ENCODE results near the gene AZU1.

The AZU1 gene, protein sequence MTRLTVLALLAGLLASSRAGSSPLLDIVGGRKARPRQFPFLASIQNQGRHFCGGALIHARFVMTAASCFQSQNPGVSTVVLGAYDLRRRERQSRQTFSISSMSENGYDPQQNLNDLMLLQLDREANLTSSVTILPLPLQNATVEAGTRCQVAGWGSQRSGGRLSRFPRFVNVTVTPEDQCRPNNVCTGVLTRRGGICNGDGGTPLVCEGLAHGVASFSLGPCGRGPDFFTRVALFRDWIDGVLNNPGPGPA

DNA sequence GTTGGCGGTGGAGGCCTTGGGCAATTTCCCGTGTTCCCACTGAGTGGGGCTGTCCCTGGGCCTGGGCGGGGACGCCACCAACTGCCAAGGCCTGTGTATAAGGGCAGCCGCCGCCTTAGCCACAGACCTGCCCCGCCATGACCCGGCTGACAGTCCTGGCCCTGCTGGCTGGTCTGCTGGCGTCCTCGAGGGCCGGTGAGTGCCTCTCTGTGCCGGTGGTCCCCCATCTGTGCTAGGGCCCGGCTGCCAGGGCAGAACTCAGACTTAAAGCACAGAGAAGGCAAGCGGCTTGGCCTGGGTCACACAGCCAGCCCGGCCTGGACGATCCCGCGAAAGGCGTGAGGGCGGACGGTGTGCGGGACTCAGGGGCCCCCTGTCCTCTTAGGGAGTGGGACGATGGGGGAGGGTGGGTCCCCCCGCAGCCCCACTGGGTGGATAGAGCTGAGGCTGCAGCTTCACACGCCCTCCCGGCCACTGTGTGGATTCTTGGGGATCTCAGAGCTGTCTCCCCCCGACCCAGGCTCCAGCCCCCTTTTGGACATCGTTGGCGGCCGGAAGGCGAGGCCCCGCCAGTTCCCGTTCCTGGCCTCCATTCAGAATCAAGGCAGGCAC lies at the start of gene AZU1:
Gene AZU1, plus strand, starts transcription at position 128 of the 612 bp plus-strand sequence. Its CDS starts 10 bp downstream, at position 138.
- no peak for DNase-seq (ENCODE audit: extremely low read depth in 1 of 2, low read depth in 1 of 2)

DNA sequence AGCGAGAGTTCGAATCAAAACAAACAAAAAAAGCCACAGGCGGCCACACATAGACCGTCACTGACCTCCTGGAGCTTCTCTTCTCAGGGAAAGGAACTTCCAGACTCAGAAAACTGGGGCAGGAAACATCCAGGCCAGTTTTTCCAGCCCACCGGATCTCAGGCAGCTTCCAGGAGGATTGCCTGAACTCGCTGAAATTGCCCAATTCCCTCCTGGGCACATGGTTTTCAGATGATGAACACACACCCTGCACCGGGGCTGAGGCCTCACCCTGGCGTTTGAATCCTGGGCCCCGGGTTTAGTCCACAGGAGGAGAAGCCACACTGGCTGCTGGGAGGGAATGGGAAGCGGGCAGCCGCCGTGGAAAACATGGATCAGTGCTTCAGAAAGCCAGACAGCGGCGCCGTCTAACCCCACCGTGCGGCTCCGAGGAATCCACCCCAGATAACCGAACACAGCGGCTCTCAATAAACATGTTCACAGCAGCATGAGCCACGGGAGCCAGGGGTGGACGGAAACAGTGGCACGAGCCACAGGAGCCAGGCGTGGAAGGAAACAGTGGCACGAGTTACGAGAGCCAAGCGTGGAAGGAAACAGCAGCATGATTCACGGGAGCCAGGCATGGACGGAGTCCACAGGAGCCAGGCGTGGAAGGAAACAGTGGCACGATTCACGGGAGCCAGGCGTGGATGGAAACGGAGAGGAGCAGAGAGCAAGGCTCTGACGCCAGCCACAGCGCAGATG lies 48.6 kb upstream of the AZU1 start:
- no peak for DNase-seq (ENCODE audit: extremely low read depth in 1 of 2, low read depth in 1 of 2)

DNA sequence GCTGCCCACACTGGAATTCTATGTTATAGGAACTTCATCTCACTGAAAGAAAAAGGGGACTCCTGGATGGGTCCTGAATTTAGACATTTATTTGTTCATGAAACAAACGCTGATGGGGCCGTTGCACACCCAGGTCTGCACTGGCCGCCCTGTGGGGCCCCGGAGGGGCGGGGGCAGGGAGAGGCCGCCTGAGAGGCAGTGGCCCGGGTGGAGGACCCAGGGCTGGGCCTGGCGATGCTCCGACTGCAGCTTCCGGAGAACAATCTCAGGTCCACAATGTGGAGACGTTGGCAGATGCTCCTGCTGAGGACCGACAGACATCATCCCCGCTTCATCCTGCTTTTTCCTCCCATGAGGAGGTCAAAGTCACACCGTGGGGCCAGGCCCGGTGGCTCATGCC lies 46.7 kb upstream of the AZU1 start:
- no peak for DNase-seq (ENCODE audit: extremely low read depth in 1 of 2, low read depth in 1 of 2)

DNA sequence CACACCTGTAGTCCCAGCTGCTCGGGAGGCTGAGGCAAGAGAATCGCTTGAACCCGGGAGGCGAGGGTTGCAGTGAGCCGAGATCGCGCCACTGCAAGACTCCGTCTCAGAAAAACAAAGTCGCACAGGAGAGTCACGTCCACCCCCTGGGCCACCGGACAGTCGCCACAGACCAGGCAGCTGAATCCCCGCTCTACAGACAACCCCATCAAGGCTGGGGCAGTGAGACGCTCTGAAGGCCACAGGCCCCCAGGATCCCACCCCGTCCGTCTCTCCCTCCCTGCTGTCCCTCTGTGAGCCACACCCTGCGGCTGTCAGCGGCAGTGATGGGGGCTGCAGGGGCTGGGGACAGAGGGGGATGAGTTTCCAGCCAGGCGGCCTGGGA lies 45.8 kb upstream of the AZU1 start:
- DNase-seq (ENCODE audit: extremely low read depth in 1 of 2, low read depth in 1 of 2): no peak

DNA sequence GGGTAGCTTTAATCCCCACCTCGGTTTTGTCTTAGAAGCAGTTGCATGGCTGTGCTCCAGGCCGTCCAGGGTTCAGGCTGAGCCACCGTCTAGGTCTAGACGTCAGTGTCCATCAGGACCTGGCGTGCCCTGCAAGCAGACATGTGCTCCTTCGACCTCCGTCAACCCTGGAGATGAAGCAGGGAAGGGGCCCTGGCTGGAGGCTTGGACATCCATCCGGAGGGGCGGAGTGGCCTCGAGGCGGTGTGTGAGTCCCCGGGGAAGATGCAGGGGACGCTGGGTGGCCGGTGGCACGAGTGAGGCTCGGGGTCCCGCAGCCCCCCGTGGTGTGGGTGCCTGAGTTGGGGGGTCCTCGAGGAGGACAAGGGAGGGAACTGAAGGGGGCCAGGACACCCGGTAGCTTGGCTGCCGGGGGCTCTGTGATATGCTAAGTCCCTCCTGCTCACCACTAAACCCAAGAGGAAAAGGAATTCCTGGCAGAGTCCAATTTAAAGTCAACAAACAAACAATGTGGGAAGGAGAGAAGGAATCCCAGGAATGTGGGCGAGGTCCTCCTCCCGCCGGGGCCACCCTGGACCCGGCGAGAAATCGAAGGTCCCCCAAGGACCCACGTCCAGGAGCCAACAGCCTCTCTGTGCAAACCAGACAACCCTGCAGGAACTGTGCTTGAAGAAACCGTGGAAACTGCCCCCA lies 45.3 kb upstream of the AZU1 start:
- no peak for DNase-seq (ENCODE audit: extremely low read depth in 1 of 2, low read depth in 1 of 2)

DNA sequence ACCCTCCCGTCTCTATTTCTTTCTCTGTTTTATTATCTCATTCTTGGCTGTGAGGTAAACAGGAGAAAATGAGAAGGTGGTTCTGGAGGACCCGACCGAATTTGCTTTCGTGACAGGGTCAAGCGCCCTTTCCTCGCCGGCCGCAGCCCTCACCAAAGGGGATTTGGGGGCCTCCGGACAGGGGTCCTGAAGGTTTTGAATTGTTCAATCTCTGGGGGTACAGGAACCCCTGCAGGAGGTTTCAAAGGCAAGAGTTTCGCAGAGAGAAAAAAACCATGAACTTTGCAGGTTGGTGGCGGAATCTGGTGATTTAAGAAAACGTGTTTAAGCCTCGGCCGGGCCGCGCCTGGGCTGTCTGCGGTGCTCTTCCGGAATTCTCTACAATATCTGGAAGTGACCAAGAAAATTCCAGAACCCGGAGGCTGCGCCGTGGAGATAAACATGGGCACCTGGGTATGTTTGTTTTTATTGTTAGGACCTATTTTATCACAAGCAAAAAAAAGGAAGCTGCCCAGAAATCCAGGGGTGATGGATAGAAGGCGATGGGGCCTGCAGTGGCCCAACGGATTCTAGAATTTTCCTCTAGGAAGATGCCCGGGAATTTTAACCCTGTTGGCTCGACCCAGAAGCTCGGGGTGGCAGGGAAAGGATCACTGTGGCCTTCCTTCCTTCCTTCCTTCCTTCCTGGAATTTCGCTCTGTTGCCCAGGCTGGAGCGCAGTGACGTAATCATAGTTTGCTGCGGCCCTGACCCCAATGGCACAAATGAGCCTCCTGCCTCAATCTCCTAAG lies 44.6 kb upstream of the AZU1 start:
- DNase-seq (ENCODE audit: extremely low read depth in 1 of 2, low read depth in 1 of 2): no peak

DNA sequence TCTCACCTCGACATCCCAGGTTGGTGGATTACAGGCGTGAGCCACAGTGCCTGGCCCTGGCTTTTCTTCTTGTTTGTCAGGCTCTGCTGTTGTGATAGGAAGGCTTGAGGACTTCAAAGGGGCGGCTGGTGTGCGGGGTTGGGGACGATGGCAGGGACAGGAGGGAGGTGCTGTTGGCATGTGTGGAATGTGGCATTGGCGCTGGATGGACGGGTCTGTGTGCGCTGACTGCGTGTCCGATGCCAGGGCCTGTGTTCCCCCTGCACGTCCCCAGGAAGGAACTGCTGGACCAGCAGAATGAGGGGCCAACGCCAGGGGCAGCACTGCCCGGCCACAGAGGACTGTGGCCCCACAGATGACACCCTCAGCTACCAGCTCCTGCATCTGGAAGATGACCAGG lies 43.1 kb upstream of the AZU1 start:
- DNase-seq (ENCODE audit: extremely low read depth in 1 of 2, low read depth in 1 of 2): no peak

DNA sequence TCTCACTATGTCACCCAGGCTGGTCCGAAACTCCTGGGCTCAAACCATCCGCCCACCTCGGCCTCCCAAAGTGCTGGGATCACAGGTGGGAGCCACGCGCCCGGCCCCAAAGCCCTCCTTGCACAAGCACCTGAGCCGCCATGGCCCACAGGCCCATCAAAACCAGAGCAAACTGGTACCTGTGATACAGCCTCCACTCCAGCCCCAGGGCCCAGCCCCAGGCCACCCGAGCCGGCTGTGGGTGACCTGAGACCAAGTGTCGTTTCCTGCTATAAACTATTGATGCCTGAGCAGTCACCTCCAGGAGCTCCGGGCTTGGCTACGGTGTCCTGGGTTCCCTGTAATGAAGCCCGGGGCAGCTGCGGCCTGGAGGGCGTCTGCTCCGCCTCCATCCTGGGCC lies 40.1 kb upstream of the AZU1 start:
- no peak for DNase-seq (ENCODE audit: extremely low read depth in 1 of 2, low read depth in 1 of 2)

DNA sequence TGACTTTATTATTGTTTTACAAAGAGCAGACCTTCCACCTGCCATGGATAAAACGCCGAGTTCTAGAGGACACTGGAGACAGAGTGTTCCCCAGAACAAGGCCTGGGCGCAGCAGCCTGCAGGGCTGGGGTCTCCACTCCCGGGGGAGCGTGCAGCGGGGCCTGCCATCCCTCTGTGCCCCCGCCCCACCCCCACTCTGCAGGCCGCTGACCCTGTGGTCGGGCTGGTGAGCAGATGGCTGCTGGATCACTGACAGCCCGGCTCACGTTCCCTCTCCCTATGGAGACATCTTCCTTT lies 39.0 kb upstream of the AZU1 start:
- DNase-seq (ENCODE audit: extremely low read depth in 1 of 2, low read depth in 1 of 2): no peak

DNA sequence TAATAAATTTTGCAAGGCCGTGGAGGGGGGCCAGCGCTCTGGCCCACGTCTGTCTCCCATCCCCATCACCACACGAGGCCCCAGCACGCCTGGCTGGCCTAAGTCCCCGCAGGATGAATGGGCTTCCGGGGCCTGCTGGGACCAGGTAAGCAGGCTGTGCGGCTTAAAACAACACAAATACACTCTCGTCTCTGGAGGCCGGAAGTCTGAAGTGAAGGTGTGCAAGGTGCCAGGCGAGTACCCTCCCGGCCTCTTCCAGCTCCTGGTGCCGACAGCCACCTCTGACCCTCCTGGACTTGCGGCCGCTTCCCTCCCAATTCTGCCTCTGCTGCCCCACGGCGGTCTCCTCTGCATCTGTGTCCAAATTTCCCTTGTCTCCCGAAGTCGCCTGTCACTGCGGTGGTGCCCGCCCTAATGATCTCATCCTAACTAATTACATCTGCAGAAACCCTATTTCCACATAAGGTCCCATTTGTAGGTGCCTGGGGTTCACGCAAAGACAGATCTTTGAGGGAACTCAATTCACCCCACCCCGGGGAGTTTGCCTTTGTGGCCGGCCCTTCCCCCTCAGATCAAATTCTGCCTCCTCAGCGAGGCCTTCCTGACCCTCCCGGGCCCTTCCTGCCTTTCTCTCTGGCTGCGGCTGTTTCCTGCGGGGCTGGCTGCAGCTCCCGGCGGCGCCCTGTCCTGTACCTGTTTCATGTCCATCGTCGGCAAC lies 38.5 kb upstream of the AZU1 start:
- no peak for DNase-seq (ENCODE audit: extremely low read depth in 1 of 2, low read depth in 1 of 2)

DNA sequence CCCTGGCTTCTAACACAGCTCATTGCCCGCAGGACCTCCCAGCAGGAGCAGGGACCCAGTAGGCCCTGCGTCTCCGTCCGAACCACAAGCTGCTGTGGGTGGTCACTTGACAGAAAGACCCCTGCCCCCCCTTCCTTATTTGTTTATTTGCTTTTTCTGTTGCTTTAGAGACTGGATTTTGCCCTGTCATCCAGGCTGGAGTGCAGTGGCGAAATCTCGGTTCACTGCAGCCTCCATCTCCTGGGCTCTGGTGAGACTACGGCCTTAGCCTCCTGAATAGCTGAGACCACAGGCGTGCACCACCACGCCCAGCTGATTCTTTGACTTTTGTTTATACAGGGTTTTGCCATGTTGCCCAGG lies 38.0 kb upstream of the AZU1 start:
- no peak for DNase-seq (ENCODE audit: extremely low read depth in 1 of 2, low read depth in 1 of 2)

DNA sequence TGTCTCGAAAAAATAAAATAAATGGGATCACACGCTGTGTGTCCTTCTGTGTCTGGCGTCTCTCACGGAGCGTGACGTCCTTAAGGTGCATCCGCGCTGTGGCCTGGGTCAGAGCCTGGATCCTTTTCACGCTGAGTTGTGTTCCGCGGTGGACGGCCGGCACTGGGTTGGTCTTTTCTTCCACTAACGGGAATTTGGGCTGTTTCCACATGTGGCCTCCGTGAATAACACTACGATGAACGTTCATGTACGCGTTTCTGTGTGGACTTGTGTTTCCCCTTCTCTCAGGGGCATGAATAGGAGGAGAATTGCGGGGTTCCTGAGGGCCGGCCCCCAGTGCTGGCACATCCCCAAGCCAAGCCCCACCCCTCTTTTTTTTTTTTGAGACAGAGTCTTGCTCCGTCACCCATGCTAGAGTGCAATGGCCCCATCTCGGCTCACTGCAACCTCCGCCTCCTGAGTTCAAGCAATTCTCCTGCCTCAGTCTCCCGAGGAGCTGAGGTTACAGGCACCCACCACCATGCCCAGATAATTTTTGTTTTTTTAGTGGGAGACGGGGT lies 36.5 kb upstream of the AZU1 start:
- no peak for DNase-seq (ENCODE audit: extremely low read depth in 1 of 2, low read depth in 1 of 2)

DNA sequence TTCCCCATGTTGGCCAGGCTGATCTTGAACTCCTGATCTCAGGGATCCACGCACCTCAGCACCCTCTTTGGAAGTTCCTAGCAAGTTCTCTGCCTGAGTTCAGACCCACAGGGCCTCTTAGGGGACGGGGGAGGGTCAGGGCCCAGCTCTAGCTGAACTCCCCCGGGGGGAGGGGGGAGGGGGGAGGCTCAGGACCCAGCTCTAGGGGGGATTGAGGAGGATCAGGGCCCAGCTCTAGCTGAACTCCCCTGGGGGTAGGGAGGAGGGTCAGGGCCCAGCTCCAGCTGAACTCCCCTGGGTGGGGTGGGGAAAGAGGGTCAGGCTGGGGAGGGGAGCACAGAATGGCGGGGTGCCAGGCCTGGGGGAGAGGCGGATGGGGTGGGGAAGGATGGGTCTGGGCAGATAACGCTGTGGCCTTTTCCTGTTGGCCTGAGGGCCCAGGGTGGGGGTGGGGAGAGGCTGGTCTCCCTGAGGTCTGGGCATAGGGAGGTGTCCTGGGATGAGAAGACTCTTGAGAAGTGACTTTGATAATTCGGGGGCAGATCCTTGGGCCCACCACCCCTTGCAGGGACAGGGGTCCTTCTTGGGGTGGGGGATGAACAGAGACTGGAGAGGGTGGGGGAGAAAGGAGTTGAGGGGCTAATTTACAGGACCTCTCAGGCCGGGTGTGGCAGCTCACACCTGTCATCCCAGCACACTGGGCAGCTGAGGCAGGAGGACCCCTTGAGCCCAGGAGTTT lies 35.9 kb upstream of the AZU1 start:
- no peak for DNase-seq (ENCODE audit: extremely low read depth in 1 of 2, low read depth in 1 of 2)

DNA sequence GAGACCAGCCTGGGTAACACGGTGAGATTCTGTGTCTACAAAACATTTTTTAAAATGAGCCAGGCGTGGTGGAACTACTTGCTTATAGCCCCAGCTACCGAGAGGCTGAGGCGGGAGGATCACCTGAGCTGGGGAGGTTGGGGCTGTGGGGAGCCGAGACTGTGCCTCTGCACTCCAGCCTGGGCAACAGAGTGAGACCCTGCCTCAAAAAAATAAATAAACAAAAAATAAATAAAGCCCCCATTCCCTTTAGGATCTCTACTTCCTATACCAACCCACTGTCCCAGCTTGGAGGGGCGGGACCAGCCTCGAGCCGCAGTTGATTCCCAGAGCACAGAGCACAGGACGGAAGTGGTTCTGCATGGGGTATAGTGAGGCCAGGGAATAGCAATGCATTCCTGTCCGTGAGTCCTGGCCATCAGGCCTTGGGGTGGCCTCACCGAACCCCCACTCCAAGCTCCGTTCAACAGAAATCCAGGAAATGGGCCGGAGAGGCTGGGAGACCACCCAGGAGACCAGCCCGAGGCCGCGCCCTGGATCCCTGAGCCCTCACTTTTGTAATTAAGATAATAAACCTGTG lies 35.2 kb upstream of the AZU1 start:
- DNase-seq (ENCODE audit: extremely low read depth in 1 of 2, low read depth in 1 of 2): no peak

DNA sequence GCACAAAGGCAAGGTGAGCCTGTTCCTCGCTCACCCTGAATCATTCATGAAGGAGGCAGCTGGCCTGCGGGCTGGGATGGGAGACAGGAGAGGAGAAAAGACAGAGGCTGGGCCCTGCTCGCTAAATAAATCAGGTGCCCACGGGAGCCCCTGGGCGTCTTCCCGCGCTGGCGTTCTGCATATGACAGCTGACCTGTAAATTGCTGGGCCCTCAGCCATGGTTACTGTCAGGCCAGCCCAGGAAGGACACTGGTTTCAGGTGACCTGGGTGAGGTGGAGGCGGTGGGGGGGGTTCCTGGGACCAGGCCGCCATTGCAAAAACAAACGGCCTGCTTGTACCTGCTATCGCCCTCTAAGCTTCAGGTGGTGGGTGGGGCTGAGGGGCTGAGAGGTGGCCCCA lies 33.8 kb upstream of the AZU1 start:
- no peak for DNase-seq (ENCODE audit: extremely low read depth in 1 of 2, low read depth in 1 of 2)

DNA sequence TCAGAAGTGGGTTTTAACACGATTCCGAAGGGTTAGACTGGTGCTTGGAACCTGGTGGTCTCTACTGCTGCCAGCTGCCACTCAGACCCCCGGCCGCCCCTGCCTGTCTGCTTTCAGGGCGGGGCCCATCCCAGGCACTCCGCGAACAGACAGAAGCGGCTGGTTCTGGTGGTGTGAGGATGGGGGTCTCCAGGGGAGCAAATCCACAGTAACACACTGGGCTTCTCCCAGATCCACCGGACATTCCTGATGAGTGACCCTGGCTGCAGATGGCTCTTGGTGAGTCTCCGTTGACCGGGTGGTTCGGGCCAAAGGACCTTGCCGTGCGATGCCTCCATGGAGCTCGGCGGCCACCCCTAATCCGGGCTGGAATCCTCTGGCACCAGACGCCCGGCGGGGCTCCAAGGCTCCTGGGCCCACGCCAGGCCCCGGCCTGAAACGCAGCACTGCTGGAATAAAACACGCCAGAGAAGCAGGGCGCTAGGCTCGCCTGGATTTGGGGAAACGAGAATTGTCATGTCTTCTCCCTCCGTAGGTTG lies 32.5 kb upstream of the AZU1 start:
- DNase-seq (ENCODE audit: extremely low read depth in 1 of 2, low read depth in 1 of 2): no peak

DNA sequence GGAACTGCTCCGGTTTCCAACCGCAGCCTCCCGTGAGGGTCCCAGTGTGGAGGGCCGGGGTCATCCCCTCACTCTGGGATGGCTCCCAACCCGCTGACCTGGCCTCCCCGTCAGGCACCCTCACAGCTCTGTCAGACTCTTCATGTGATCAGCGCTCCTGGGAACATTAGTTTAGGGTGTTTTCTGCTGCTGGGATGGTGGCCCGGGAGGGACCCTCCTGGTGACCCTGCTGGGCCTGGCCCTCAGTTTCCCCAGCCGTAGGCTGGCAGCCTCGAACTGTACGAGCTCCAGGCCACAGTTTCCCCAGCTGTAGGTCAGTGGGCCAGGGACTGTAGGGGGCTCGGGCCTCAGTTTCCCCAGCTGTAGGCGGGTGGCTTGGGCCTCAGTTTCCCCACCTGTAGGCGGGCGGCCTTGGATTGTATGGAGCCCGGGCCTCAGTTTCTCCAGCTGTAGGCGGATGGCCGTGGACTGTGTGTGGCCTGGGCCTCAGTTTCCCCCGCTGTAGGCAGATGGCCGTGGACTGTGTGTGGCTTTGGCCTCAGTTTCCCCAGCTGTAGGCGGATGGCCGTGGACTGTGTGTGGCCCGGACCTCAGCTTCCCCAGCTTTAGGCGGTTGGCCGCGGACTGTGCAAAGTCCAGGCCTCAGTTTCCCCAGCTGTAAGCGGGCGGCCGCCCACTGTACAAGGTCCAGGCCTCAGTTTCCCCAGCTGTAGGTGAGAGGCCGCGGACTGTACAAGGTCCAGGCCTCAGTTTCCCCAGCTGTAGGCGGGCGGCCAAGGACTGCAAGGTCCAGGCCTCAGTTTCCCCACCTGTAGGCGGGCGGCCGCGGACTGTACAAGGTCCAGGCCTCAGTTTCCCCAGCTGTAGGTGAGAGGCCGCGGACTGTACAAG lies 31.7 kb upstream of the AZU1 start:
- DNase-seq (ENCODE audit: extremely low read depth in 1 of 2, low read depth in 1 of 2): no peak
